Astrocyte of the spinal cord (primary cell): ENCODE measurements around the gene BRCA2.

Source experiments
- DNase-seq: peaks from one replicate; pipeline ENCODE4 v3.0.0; 2011; ENCODE audit warnings: low read depth, low spot score
- H3K4me3 ChIP-seq: 2 replicates; pipeline ENCODE4 v1.5.1; 2011; ENCODE audit warnings: low read depth, mild to moderate bottlenecking, low read length, moderate library complexity
- CTCF ChIP-seq: IDR thresholded peaks from 2 replicates; pipeline ENCODE4 v1.5.1; 2012; ENCODE audit warnings: low read depth, mild to moderate bottlenecking, low read length, inconsistent platforms
- in situ Hi-C: cut with HindIII; loops from 2 replicates; pipeline ENCODE4 v1.10.0; 2017; ENCODE audit warnings: low sequenced_read_pairs

The BRCA2 gene

GRCh38 chr13:32309312-32310133 lies 5.8 kb upstream of the BRCA2 start:
- TF ChIP-seq CTCF = no peak
- no peak for DNase-seq
- H3K4me3 ChIP-seq = no peak overlapping the region
- in situ Hi-C loops = no loop called here

GRCh38 chr13:32310134-32310706 lies 5.1 kb upstream of the BRCA2 start:
- no peak overlapping the region for H3K4me3 ChIP-seq
- peak; percentile 66 for TF ChIP-seq CTCF
- DNase-seq = peak; percentile 76
- in situ Hi-C loops = no loop called here

- TF ChIP-seq CTCF = no peak
- no peak for DNase-seq
- no peak overlapping the region for H3K4me3 ChIP-seq
- in situ Hi-C loops = no loop called here
Measured at GRCh38 chr13:32311188-32311897, 4.0 kb upstream of the BRCA2 start.

DNA sequence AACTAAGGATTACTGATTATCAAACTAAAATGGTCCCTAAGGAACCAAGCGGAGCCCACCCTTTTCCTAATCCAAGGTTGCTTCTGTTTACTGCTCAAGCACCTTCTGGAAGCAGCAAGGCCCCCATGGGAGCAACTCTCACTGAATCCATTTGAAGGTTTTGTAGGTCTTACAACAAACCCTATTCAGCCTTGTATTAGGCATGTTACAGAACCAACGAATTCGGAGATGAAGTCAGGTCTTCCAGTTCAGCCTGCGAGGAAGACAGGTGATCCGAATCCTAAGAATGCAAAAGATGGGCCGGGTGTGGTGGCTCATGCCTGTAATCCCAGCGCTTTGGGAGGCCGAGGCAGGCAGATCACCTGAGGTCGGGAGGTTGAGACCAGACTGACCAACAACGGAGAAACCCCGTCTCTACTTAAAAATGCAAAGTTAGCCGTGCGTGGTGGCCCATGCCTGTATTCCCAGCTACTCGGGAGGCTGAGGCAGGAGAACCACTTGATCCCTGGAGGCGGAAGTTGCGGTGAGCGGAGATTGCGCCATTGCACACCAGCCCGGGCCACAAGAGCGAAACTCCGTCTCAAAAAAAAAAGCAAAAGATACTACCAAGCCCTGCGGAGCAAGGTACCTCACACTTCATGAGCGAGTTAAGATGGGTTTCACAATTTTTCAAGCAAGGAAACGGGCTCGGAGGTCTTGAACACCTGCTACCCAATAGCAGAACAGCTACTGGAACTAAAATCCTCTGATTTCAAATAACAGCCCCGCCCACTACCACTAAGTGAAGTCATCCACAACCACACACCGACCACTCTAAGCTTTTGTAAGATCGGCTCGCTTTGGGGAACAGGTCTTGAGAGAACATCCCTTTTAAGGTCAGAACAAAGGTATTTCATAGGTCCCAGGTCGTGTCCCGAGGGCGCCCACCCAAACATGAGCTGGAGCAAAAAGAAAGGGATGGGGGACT lies 754 bp upstream of the BRCA2 start:
- peak overlapping the region; percentile 88 for H3K4me3 ChIP-seq
- in situ Hi-C loops = no loop called here
- peak; percentile 65 for DNase-seq
- TF ChIP-seq CTCF = no peak

DNA sequence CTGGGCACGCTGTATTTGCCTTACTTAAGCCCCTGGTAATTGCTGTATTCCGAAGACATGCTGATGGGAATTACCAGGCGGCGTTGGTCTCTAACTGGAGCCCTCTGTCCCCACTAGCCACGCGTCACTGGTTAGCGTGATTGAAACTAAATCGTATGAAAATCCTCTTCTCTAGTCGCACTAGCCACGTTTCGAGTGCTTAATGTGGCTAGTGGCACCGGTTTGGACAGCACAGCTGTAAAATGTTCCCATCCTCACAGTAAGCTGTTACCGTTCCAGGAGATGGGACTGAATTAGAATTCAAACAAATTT lies 676 bp downstream of the BRCA2 start:
- H3K4me3 ChIP-seq = peak overlapping the region; percentile 88
- DNase-seq = no peak
- no peak for TF ChIP-seq CTCF
- in situ Hi-C loops = no loop called here

- no peak for DNase-seq
- in situ Hi-C loops = no loop called here
- TF ChIP-seq CTCF = no peak
- H3K4me3 ChIP-seq = peak overlapping the region; percentile 88
Measured at GRCh38 chr13:32316501-32316900, 1.2 kb downstream of the BRCA2 start.
